ENCODE data around the gene AMER2. TPM values are rescaled to one million over a fixed set of nuclear protein-coding genes. Genes with fewer than 3 reads are reported as not detected.

AMER2 gene
- polyA plus RNA-seq, 1 experiment: not detected

DNA sequence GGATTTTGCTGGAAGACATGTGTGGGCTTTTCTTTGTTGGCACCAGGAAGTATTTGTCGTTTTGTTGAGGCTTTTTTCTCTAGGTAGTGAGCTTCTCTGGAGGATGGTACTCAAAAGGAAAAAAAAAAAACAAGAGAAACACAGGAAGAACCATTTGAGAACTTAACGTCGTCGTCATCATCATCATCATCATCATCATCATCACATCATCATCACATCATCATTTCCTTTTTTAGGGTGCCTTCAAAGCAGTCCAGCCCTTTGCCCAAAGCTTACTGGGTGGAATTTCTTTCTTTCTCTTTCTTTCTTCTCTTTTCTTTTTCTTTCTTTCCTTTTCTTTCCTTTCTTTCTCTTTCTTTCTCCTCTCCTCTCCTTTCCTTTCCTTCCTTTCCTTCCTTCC lies 2.2 kb upstream of the AMER2 start:
- POLR2A ChIA-PET: interaction anchor here (0.7 kb wide), 1 partner anchor 533 kb away, joined by 5 read pairs; no protein-coding TSS in a partner anchor
- Histone ChIP-seq H3K27me3 (ENCODE audit: control insufficient read depth, insufficient read depth, low read length) (peaks cover 21% of the 10 kb centered on the region), H3K4me3 (ENCODE audit: low read depth, low read length) (no peak overlapping the region), H3K36me3 (ENCODE audit: control insufficient read depth, insufficient read depth, low read length) (no peaks in the 10 kb centered on the region)
- DNase-seq (ENCODE audit: low read depth): no peak
- no peak for TF ChIP-seq CTCF (IDR thresholded peaks at IDR 0.05; ENCODE audit: insufficient read depth, low read depth, low read length)
- CTCF ChIA-PET: no interaction called here

DNA sequence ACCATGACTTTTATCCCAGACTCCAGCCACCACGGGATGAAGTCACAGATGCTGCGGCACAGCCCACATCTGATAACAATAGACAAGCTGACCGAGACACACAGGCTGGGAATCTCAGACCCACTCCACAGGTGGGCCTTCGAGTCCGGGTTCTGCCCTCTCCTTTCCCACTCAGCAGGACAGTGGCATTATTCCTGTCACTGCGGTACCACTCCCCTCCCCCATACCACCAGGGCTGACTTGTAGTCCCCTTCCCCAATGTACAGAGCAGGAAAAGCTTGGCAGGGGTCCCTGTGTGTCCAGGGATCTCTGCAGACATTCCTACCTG lies 179 bp upstream of the AMER2 start:
- Histone ChIP-seq H3K27me3 (ENCODE audit: control insufficient read depth, insufficient read depth, low read length) (peaks cover 21% of the 10 kb centered on the region), H3K36me3 (ENCODE audit: control insufficient read depth, insufficient read depth, low read length) (no peaks in the 10 kb centered on the region), H3K4me3 (ENCODE audit: low read depth, low read length) (no peak overlapping the region)
- TF ChIP-seq CTCF (IDR thresholded peaks at IDR 0.05; ENCODE audit: insufficient read depth, low read depth, low read length): no peak
- CTCF ChIA-PET: interaction anchor here (1.2 to 1.4 kb wide), 2 partner anchors 9 to 11 kb away, joined by 3 to 4 read pairs; no protein-coding TSS in a partner anchor
- POLR2A ChIA-PET: no interaction called here
- no peak for DNase-seq (ENCODE audit: low read depth)

- no peak for DNase-seq (ENCODE audit: low read depth)
- no peak for TF ChIP-seq CTCF (IDR thresholded peaks at IDR 0.05; ENCODE audit: insufficient read depth, low read depth, low read length)
- peaks cover 21% of the 10 kb centered on the region for H3K27me3 ChIP-seq (ENCODE audit: control insufficient read depth, insufficient read depth, low read length)
- no peak overlapping the region for H3K4me3 ChIP-seq (ENCODE audit: low read depth, low read length)
- no peaks in the 10 kb centered on the region for H3K36me3 ChIP-seq (ENCODE audit: control insufficient read depth, insufficient read depth, low read length)
- ChIA-PET CTCF (interaction anchor here (1.2 kb wide), 1 partner anchor 12 kb away, joined by 3 read pairs; no protein-coding TSS in a partner anchor), POLR2A (no interaction called here)
Observed at GRCh38 chr13:25171170-25171516, 945 bp downstream of the AMER2 start.

DNA sequence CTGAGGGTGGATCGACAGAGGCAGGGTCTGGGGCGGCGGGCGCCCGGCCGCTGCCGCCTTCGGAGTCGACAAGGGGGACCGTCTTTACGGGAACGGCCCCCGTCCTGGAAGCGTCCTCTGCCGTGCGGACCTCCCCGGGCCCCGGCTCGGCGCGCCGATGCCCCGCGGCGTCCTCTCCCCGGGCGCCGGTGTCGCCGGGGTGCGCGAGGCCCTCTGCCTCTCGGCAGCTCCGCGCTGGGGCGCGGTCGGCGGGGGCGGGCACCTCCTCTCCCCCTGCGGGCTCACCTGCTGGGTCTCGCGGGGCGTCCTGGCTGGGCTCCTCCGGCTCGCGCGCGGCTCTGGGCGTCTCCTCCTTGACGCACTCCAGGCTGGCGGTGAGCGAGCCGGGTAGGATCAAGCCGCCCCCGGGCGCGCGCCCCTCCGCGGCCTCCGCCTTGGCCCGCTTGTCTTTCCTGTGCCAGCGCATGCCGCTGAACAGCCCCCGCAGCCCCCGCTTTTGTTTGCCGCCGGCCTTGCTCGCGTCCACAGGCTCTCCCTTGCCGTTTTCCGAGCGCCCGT lies 1.5 kb downstream of the AMER2 start:
- POLR2A ChIA-PET: no interaction called here
- no peak for TF ChIP-seq CTCF (IDR thresholded peaks at IDR 0.05; ENCODE audit: insufficient read depth, low read depth, low read length)

DNA sequence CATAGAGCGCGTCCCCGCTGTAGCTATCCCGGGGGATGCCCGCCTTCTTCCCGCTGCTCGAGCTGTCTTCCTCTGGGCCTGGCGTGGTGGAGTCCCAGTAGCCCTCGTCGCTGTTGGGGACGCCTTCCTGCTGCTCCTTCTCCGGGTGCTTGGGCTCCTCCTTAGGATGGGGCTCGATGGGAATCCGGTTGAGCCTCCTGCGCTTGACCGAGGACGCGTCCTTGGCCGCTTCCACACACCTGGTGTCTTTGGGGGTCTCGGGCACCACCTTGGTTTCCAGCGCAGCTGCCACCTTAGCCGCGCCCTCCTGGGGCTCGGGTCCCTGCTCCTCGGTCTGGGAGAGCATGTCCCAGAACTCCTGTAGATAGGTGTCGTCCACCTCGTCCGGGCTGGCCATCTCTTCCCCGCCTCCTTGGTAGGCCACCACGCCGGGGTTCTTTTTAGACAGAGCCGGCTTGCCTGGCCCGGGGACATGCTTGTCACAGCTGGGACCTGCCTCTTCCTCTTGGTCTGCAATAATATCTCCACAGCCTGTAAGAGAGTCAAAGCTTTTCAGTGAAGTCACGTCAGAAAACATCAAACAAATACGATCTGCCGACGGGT lies 2.0 kb downstream of the AMER2 start:
- Histone ChIP-seq H3K4me3 (ENCODE audit: low read depth, low read length) (no peak overlapping the region), H3K27me3 (ENCODE audit: control insufficient read depth, insufficient read depth, low read length) (peaks cover 21% of the 10 kb centered on the region), H3K36me3 (ENCODE audit: control insufficient read depth, insufficient read depth, low read length) (no peaks in the 10 kb centered on the region)
- no peak for DNase-seq (ENCODE audit: low read depth)
- POLR2A ChIA-PET: no interaction called here
- no peak for TF ChIP-seq CTCF (IDR thresholded peaks at IDR 0.05; ENCODE audit: insufficient read depth, low read depth, low read length)
- CTCF ChIA-PET: no interaction called here

More for the DNA sequence above, 1.5 kb downstream of the AMER2 start:
- CTCF ChIA-PET: no interaction called here
- H3K27me3 ChIP-seq (ENCODE audit: control insufficient read depth, insufficient read depth, low read length): peaks cover 21% of the 10 kb centered on the region
- DNase-seq (ENCODE audit: low read depth): no peak
- no peak overlapping the region for H3K4me3 ChIP-seq (ENCODE audit: low read depth, low read length)
- no peaks in the 10 kb centered on the region for H3K36me3 ChIP-seq (ENCODE audit: control insufficient read depth, insufficient read depth, low read length)
